NCI-H345 (cell line): ENCODE measurements around the gene FNIP1.
"Not testable (repeated sequence)": the region's sequence is repeated elsewhere in the genome, so short reads cannot be mapped to it uniquely, and the experiment has no call there.

ENCODE experiments used
- DNase-seq: peaks from one replicate; lab custom pipeline; 2025; lab: John Stamatoyannopoulos, UW

Gene FNIP1

DNA sequence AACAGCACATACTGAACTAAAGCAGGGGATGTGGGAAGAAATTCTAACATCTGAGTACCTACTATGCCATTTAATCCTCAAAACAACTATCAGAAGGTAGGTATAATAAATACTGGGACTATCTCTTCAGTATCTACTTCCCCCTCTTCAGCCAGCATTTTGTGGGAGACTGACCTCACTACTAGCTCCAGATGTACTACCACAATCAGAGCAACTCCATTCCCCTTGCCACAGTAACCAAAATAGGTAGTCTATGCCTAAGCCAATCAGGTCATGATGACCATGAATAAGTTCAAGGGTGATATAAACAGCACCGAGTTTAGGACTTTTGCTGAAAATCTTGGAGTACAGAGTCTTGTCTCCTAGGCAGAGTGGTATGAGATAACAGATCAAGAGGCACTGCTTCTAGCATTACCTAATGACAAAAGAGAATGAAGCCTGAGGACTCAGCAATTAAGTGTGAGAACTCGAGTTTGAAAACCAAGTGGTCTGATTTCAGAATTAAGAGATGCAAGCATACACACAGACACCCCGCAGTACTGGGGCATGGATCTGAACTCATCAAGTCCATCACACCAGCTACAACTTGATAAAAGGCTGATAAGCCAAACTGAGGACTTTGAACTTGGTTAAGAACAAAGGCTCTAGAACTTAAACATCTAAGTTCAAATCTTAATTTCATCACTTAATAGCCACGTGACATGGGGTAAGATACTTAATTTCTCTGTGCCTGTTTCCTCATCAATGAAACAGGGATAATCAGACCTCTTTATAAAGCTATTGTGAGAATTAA, 9.7 kb downstream of the FNIP1 start:
- DNase-seq: no peak

DNA sequence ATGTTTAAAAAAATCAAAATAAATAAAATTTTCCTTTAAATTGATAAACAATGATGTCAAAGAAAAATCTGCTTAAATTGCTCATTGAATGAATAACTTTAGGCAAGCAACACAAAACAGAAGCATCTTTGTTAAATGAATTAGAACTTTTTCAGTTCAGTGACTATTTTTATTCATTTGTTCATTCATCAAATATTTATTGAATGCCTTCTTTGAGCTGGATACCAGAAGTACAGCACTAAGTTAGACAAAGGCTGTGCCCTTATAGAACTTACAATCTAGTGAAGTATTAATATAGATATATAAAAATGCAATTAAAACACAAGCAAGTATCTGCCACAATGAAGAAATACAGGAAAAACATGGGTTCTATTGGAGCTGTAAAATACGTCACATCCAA, 10.8 kb downstream of the FNIP1 start:
- no peak for DNase-seq

GRCh38 chr5:131783874-131784273, 12.9 kb downstream of the FNIP1 start:
- no peak for DNase-seq

DNA sequence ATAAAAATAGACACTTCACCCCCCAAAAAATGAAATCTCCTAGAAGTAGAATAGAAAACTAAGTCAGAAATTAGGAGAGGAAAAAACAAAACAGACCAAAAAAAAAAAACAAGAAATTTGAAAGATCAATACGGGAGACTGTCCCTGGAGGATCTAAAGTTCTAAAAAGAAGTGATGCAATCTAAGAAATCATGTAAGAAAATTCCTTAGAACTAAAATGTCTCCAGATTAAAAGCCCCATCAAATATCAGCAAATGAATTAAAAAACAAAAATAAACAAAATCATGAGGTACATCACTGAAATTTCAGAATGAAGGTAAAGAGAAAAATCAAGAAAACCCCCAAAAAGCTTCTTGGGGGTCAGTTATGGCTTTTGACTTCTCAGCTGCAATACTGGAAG, 13.5 kb downstream of the FNIP1 start:
- DNase-seq: no peak

GRCh38 chr5:131782717-131783116, 14.1 kb downstream of the FNIP1 start:
- DNase-seq: no peak

DNA sequence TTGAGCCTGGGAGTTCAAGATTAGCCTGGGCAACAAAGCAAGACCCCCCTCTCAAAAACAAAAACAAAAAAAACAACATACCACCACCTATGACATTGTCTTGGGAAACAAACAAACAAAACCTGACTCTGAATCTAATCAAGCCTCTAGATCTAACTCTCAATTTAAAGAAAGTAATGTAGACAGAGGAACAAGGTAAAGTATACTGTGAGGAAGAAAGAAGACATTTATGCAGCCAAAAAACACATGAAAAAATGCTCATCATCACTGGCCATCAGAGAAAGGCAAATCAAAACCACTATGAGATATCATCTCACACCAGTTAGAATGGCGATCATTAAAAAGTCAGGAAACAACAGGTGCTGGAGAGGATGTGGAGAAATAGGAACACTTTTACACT, 18.7 kb downstream of the FNIP1 start:
- DNase-seq: not testable (repeated sequence)

GRCh38 chr5:131776450-131776849, 20.4 kb downstream of the FNIP1 start:
- no peak for DNase-seq

- no peak for DNase-seq
These were observed 22.0 kb downstream of the FNIP1 start for GRCh38 chr5:131774652-131775367.

DNA sequence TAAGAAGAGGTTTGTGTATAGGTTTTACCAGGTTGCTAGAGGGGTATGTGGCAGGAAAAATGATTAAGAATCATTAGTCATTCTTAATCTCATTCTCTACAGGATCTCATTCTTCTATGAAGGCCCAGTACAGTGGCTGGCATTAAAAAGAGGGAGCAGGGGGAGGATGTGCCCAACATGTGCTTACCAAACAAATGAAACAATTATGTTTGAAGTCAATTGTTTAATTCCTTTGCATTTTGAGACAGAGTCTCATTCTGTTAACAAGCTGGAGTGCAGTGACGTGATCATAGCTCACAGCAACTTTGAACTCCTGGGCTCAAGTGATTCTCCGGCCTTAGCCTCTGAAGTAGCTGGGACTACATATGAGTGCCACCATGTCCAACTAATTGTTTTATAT, 23.0 kb downstream of the FNIP1 start:
- DNase-seq: no peak

DNA sequence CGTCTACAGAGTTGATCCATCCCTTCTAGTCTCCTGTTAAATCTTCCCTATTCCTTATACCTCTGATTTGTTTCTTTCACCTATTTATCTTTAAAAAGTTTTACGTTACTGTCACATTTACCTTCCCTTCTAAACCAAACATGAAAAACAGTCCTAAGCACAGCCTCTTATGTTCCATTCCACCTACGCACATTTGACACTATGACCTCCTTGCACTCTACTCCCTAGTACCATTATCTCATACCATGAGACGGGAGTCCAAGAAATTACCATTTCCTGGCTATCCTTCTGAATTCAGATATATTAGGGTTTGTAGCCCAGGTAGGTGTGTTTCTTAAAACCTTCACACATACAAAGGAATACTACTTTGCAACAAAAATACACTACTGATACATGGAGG, 25.1 kb downstream of the FNIP1 start:
- DNase-seq: no peak

DNA sequence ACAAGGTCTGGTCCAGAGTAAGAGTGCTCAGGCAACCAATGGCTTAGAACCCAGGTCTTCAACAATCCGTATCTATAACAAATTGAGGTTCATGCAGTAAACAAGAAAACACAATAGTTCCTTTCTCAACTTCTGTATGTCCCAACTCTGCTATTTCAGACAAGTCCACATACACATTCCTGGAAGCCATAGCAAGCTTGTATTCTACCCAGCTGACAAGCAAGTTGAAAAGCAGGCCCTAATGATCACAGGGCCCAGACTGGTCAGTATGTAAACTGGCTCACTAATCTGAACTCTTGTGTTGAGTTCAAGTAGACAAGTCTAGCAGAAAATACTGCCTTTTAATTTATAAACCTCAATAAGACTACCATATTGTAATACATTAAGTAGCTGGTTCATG, 26.9 kb downstream of the FNIP1 start:
- no peak for DNase-seq

- no peak for DNase-seq
These were observed 27.5 kb downstream of the FNIP1 start for GRCh38 chr5:131769336-131769735.

GRCh38 chr5:131767891-131768290, 28.9 kb downstream of the FNIP1 start:
- no peak for DNase-seq

DNA sequence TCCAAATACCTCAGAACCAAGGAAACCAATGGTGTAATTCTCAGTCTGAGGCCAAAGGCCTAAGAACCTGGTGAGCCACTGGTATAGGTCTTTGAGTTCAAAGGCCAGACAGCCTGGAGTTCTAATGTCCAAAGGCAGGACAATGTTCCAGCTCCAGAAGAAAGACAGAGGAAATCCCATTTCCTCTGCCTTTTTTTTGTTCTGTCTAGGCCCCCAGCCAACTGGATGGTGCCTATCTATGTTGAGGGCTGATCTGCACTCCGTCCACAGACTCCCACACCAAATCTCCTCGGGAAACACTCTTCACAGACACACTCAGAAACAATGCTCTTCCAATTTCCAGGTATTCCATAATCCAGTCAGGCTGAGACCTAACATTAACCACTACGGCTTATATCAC, 30.1 kb downstream of the FNIP1 start:
- DNase-seq: no peak

GRCh38 chr5:131765261-131765660, 31.6 kb downstream of the FNIP1 start:
- no peak for DNase-seq

DNA sequence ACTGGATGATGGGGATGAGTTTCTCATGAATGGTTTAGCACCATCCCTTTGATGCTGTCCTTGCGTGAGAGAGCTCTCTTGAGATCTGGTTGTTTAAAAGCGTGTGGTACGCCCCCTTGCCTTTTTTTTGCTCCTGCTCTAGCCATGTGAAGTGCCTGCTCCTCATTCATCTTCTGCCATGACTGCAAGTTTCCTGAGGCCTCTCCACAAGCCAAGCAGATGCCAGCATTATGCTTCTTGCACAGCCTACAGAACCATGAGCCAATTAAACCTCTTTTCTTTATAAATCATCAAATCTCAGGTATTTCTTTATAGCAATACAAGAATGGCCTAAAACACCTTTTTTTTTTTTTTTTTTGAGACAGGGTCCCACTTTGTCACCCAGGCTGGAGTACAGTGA, 32.8 kb downstream of the FNIP1 start:
- DNase-seq: no peak

DNA sequence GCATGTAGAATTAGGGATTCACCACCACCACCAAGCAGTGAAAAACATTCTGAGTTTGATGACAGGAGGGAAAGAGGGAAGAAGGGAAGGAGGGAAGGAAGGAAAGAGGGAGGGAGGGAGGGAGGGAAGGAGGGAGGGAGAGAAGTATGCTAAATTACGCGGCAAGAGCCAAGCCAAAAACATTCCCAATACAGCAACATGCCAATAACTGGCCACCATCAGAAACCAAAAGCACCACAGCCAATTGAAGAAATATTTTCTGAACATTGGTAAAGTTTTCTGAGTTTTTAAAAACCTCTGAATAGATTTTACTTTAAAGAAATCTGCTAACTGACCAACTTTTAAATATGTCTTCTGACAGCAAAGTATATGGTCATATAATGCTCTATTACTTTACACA, 36.0 kb downstream of the FNIP1 start:
- DNase-seq: no peak

GRCh38 chr5:131759704-131760103, 37.1 kb downstream of the FNIP1 start:
- DNase-seq: no peak

- no peak for DNase-seq
These were observed 38.3 kb downstream of the FNIP1 start for GRCh38 chr5:131758520-131758900.

DNA sequence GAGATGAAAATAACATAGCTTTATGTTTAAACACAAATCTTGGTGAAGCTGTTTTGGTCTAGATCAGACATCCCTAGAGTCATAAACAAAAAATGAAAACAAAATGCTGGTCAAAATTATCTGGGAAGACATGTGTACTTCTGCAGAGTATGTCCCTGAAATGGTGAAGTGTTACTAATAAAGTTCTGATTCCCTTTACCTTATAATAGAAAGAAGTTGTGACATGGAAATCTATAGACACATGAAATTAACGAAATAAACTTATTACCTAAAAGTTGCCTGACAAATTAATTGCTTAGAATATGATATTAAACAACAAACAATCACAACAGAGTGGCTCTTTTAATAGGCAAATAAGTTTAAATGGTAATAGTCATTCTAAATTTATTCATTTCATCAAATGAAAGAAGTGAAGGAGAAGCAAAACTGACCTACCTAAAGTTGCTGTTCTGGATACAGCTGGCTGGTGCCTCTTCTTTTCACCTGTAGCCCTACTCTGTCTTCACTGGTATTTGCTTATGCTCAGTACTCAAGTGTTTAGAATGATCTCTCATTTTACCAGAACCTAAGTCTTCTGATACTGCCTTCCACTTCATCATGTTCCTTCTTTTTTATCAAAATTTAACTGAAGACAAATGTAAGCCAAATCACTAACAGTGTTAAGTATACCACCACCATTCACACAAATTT, 38.8 kb downstream of the FNIP1 start:
- DNase-seq: no peak

DNA sequence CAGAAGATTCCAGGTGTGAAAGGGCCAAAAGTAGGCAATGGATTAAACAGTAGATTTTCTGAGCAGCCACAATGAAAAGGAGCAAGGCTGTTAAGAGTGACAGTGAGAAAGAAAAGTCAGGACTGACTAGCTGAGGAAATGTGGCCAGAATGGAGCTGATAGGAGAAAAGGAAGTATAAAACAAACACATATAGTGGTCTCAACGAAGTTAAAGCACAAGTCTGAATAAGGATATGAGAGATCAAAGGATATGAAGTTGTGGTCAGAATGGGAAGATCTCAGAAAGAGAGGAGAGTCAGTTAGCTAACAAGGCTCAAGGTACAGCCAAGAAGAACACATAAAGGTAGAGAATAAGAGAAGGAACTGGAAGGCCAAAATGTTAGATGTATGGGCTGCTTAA, 39.9 kb downstream of the FNIP1 start:
- no peak for DNase-seq

DNA sequence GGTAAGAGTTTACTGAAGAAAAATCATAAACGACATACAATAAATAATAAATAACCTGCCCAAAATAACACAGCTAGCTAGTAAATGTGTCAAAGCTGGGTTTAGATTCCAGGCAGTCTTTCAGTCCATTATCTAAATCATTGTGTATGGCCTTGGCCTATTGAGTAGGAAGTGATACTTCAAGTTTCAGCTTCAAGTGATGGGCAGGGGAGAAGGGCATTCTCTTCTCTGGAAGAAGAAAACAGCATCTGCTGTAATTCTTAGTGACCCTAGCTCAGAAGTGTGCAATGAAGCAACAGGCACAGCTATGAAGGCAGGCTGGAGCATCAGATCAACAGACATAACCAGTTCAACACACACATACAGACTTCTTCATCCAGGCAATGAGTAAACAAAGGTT, 42.5 kb downstream of the FNIP1 start:
- DNase-seq: no peak

GRCh38 chr5:131751506-131751905, 45.3 kb downstream of the FNIP1 start:
- DNase-seq: no peak
